Measurements from ENCODE around the gene AIRE. TPM values are rescaled to one million over a fixed set of nuclear protein-coding genes. Genes with fewer than 3 reads are reported as not detected.

AIRE gene
- polyA plus RNA-seq, 6 donors from 2014 or later: 0.34 to 1.7 (median 0.77) TPM

DNA sequence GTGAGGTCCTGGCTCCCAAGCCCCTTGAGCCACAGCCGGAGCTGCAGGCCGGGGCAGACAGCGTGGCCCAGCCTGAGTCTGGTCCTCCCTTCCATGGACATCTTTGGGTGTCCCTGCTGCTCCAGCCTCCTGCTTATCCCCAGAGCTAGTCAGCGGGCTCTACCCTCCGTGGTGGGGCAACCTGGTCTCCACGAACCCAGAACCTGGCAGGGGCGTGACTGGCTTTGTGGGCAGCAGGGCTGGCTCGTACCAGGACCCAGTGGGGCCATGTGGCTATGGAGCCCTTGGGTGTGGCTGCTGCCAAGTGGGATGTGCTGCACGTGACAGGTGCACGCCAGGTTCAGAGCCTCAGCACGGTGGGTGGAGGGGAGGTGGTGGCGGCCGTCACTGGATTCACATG is 35.2 kb downstream of the AIRE start:
- Mint-ChIP-seq H3K4me3 (no peak overlapping the region), H3K36me3 (peaks cover 0 to 7% of the 10 kb centered on the region in 2 donors), H3K9me3 (no peaks in the 10 kb centered on the region), H3K27ac (no peak overlapping the region), H3K4me1 (peaks cover 0 to 4% (median 0%) of the 10 kb centered on the region in 3 donors), H3K27me3 (no peaks in the 10 kb centered on the region)
- DNase-seq: no peak
- ATAC-seq (ENCODE audit: low read depth in 2 of 2): no peak

DNA sequence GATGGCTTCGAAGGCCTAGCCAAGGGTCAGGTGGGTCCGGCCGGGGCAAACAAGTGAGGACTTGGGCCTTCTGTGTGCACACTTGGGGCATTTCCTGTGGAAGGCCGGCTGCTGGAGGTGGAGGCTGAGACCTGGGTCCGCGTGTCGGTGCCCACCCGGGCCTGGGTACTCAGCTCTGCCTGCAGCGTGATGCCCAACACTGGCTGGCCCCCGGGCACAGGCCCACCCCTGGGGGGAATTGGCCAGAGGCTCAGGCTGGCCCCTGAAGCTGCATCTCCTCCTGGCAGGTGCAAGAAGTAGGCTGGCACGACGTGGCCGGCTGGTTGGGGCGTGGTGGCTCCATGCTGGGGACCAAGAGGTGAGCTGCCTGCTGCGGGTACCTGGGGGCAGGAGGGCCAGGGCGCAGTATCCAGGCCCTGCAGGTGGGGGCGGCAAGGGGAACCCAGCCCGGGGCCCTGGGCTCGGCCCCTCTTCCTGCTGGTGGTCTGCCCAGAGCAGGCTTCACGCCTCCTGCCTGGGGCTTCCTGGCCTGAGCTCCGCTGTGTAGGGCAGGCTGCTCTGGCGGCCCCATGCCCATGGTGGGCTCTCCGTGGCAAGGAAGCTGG is 36.3 kb downstream of the AIRE start:
- Mint-ChIP-seq H3K36me3 (no peaks in the 10 kb centered on the region), H3K27ac (peak overlapping the region in 1 of 6 donors; percentile 76), H3K4me1 (no peaks in the 10 kb centered on the region), H3K9me3 (no peaks in the 10 kb centered on the region), H3K4me3 (no peak overlapping the region), H3K27me3 (no peaks in the 10 kb centered on the region)
- no peak for DNase-seq
- ATAC-seq (ENCODE audit: low read depth in 2 of 2): no peak

DNA sequence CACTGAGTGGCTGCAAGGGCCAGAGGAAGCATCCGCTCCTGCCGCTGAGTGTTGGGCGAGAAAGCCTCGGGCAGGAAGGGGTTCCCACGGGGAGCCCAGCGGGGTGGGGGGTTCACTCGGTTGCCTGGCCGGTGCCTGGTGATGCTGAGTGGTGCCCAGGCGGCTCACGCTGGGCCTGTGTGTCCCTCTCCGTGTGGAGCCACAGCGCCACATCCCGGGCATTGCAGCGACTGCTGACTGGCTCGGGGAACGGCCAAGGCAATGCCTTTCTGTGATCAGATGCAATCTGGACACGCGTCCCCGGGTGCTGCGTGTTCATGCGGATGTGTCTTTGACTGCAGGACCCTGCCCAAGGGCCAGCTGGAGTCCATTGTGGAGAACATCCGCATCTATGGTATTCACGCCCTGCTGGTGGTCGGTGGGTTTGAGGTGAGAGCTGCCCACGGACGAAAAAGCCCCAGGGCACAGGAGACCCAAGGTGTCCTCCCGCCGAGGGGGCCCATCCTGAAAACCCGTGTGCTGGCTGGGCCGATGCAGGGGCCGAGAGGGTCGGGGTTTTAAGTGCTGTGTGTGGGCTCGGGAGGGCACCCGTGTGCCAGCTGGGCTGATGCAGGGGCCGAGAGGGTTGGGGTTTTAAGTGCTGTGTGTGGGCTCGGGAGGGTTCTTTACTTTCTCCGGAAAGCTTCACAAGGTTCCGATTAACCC is 37.1 kb downstream of the AIRE start:
- ATAC-seq (ENCODE audit: low read depth in 2 of 2) (no peak), DNase-seq (no peak)
- no peaks in the 10 kb centered on the region for H3K9me3 Mint-ChIP-seq
- no peaks in the 10 kb centered on the region for H3K27me3 Mint-ChIP-seq
- H3K4me1 Mint-ChIP-seq: no peaks in the 10 kb centered on the region
- no peak overlapping the region for H3K4me3 Mint-ChIP-seq
- peak overlapping the region in 5 of 6 donors; percentile 21 to 76 (median 51) for H3K27ac Mint-ChIP-seq
- H3K36me3 Mint-ChIP-seq: no peaks in the 10 kb centered on the region

DNA sequence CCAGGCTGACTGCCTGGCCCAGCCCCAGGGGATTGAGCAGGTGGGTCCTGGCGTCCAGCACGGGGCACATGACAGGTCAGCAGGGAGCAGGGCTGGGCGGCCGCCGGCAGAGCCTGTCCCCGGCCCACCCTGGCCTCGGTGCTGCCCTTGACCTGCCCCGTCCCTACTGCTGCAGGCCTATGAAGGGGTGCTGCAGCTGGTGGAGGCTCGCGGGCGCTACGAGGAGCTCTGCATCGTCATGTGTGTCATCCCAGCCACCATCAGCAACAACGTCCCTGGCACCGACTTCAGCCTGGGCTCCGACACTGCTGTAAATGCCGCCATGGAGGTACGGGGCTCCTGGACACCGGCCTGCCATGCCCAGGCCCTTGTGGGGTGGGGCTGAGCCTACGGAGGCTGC is 37.9 kb downstream of the AIRE start:
- ATAC-seq (ENCODE audit: low read depth in 2 of 2) (no peak), DNase-seq (no peak)
- peaks cover 0 to 5% (median 0%) of the 10 kb centered on the region in 3 donors for H3K4me1 Mint-ChIP-seq
- no peak overlapping the region for H3K27ac Mint-ChIP-seq
- no peaks in the 10 kb centered on the region for H3K9me3 Mint-ChIP-seq
- H3K27me3 Mint-ChIP-seq: no peaks in the 10 kb centered on the region
- H3K4me3 Mint-ChIP-seq: peak overlapping the region in 1 of 8 donors; percentile 52
- no peaks in the 10 kb centered on the region for H3K36me3 Mint-ChIP-seq

DNA sequence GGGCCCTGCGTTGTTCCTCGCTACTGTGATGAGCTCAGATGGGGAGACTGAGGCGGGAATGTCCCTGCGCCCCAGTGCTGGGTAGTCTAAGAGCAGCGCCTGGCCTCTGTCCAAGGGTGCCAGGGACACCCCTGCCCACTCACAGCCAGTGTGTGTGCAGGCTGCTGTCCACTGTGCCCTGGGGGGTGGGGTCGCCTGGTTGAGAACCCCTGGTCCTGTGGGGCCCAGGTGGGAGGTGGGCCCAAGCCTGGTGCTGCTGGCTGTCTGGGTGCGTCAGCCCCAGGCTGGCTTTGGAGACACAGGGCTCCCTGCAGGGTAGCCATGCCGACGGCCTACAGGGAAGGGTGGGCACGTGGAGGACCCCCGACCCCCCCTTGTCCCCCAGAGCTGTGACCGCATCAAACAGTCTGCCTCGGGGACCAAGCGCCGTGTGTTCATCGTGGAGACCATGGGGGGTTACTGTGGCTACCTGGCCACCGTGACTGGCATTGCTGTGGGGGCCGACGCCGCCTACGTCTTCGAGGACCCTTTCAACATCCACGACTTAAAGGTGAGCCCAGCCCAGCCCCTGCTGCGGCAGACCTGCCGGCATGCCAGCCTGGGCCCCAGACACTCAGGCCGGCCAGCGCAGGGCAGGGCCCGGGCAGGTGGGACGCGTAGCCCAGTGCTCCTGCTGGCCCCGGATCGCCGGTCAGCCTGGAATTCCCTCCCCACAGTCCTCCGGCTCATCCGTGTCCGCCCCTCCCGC is 38.6 kb downstream of the AIRE start:
- peaks cover 0 to 6% (median 0%) of the 10 kb centered on the region in 3 donors for H3K4me1 Mint-ChIP-seq
- no peak overlapping the region for H3K27ac Mint-ChIP-seq
- DNase-seq: no peak
- no peaks in the 10 kb centered on the region for H3K27me3 Mint-ChIP-seq
- H3K4me3 Mint-ChIP-seq: no peak overlapping the region
- no peaks in the 10 kb centered on the region for H3K36me3 Mint-ChIP-seq
- no peaks in the 10 kb centered on the region for H3K9me3 Mint-ChIP-seq
- no peak for ATAC-seq (ENCODE audit: low read depth in 2 of 2)

DNA sequence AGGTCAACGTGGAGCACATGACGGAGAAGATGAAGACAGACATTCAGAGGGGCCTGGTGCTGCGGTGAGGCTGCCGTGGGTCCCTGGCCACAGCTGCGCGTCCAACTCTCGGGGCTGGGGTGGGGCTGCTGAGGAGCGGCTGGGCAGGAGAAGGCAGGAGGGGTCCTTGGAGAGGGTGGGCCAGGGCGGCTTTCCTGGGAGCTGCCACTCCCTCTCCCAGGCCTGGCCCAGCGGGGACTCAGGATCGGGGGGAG is 39.1 kb downstream of the AIRE start:
- H3K36me3 Mint-ChIP-seq: no peaks in the 10 kb centered on the region
- no peak for DNase-seq
- H3K27me3 Mint-ChIP-seq: no peaks in the 10 kb centered on the region
- no peaks in the 10 kb centered on the region for H3K9me3 Mint-ChIP-seq
- H3K4me1 Mint-ChIP-seq: peaks cover 0 to 6% (median 0%) of the 10 kb centered on the region in 3 donors
- H3K4me3 Mint-ChIP-seq: no peak overlapping the region
- no peak overlapping the region for H3K27ac Mint-ChIP-seq
- ATAC-seq (ENCODE audit: low read depth in 2 of 2): no peak

DNA sequence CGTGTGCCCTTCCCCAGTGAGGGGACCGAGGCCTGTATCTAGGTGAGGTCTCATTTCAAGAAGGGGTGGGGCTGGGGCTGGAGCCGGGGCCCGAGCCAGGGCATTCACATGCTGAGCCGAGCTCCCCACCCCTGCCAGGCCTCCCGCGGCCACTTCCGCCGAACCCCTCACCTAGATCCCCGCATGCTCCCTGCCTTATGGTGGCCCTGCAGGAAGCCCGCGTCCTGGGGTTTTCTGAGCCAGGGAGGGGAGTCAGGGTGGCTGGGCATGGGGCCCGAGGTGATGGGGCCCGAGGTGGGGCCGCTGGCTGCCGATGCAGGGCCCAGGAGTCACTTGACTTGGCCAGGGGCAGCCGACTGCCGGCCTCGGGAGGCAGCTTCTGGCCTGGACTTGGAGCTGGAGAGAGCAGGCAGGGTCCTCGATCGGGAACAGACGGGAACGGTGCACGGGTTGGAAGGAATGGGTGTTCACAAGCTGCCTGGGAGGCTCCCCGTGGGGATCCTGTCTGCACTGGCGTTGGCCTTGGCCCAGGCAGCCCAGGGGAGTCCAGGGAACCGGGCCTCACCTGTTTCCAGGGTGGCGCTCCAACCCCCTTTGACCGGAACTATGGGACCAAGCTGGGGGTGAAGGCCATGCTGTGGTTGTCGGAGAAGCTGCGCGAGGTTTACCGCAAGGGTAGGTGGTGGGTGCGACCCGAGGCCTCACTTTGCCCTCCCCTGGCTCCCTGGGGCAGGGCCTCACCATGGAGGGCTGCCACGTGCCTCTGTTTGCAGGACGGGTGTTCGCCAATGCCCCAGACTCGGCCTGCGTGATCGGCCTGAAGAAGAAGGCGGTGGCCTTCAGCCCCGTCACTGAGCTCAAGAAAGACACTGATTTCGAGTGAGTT is 40.0 kb downstream of the AIRE start:
- no peak for DNase-seq
- Mint-ChIP-seq H3K4me3 (no peak overlapping the region), H3K36me3 (no peaks in the 10 kb centered on the region), H3K9me3 (no peaks in the 10 kb centered on the region), H3K27me3 (no peaks in the 10 kb centered on the region), H3K4me1 (peaks cover 0 to 6% (median 0%) of the 10 kb centered on the region in 3 donors), H3K27ac (peak overlapping the region in 1 of 6 donors; percentile 18)
- no peak for ATAC-seq (ENCODE audit: low read depth in 2 of 2)

DNA sequence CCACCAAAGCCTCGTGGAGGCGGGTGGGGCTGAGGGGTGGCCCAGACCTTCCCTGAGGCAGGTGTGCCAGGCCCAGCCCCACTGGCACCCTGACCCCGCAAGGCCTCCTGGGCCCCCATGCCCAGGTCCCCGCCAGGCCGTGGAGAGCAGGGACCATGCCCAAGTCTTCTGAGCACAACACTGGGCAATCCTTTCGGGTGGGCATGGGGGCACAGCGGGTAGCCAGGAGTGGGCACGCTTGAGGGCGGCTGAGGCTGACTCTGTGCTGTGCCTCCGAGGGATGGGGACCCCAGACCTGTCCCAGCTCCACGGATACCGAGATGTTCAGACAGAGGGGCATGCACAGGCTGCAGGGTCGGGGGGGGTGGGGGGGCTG is 40.6 kb downstream of the AIRE start:
- Mint-ChIP-seq H3K4me1 (peaks cover 0 to 6% (median 0%) of the 10 kb centered on the region in 3 donors), H3K36me3 (no peaks in the 10 kb centered on the region), H3K9me3 (no peaks in the 10 kb centered on the region), H3K27ac (peak overlapping the region in 1 of 6 donors; percentile 18), H3K4me3 (no peak overlapping the region), H3K27me3 (no peaks in the 10 kb centered on the region)
- DNase-seq: no peak
- ATAC-seq (ENCODE audit: low read depth in 2 of 2): no peak

DNA sequence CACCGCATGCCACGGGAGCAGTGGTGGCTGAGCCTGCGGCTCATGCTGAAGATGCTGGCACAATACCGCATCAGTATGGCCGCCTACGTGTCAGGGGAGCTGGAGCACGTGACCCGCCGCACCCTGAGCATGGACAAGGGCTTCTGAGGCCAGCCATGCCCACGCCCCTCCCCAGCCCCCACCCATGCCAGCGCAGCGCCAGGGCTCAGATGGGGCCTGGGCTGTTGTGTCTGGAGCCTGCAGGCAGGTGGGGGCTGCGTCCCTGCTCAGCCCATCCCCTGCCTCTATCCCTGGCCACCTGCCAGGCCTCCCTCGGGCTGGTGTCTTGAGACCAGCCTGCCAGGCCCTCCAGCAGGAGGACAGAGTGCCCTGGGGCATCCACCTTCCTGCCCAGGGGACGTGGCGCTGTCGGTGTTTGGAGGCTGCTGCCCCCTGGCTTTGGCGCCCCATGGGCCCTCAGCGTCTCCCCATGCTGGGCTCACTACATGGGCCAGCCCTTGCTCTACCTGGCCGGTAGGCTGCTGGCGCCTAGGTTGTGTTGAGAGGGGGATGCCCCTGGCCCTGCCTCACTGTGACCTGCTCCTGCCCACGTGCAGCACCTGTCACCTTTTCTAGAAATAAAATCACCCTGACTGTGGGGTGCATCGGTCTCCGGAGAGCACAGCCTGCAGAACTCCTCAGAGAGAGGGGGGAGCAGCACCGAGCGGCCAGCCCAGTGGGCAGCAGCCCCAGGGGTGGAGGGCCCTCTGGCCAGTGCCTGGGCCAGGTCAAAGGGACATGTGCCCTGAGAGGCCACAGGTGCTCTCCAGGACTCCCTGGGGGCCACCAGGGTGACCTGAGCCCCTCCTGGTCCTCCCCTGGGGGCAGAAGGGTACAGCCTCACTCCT is 41.3 kb downstream of the AIRE start:
- H3K4me3 Mint-ChIP-seq: no peak overlapping the region
- DNase-seq (no peak), ATAC-seq (ENCODE audit: low read depth in 2 of 2) (peak in 1 of 2 donors; percentile 13)
- no peaks in the 10 kb centered on the region for H3K9me3 Mint-ChIP-seq
- H3K27me3 Mint-ChIP-seq: no peaks in the 10 kb centered on the region
- no peaks in the 10 kb centered on the region for H3K36me3 Mint-ChIP-seq
- H3K27ac Mint-ChIP-seq: peak overlapping the region in 1 of 6 donors; percentile 28
- H3K4me1 Mint-ChIP-seq: peaks cover 0 to 6% (median 0%) of the 10 kb centered on the region in 3 donors

DNA sequence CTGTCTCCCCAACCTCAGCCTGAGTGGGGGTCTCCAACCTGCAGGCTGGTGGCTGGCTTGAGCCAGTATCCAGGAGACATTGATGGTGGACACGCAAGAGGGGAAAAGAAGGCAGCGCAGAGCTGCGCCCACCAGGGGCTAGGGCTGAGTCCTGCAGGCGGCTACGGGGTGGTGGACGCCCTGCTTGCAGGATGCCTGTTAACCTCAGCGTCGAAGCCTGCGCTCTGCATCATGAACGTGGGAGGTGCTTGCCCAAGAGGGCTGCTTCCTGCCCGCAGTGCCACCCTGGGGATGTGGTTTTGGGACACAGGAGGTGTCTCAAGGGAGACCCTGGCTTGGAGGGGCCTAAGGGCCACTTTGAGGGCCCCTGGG is 41.9 kb downstream of the AIRE start:
- ATAC-seq (ENCODE audit: low read depth in 2 of 2): no peak
- DNase-seq: no peak
- peak overlapping the region in 1 of 6 donors; percentile 53 for H3K27ac Mint-ChIP-seq
- peaks cover 0 to 6% (median 0%) of the 10 kb centered on the region in 3 donors for H3K4me1 Mint-ChIP-seq
- no peaks in the 10 kb centered on the region for H3K36me3 Mint-ChIP-seq
- no peaks in the 10 kb centered on the region for H3K27me3 Mint-ChIP-seq
- H3K9me3 Mint-ChIP-seq: no peaks in the 10 kb centered on the region
- H3K4me3 Mint-ChIP-seq: no peak overlapping the region

DNA sequence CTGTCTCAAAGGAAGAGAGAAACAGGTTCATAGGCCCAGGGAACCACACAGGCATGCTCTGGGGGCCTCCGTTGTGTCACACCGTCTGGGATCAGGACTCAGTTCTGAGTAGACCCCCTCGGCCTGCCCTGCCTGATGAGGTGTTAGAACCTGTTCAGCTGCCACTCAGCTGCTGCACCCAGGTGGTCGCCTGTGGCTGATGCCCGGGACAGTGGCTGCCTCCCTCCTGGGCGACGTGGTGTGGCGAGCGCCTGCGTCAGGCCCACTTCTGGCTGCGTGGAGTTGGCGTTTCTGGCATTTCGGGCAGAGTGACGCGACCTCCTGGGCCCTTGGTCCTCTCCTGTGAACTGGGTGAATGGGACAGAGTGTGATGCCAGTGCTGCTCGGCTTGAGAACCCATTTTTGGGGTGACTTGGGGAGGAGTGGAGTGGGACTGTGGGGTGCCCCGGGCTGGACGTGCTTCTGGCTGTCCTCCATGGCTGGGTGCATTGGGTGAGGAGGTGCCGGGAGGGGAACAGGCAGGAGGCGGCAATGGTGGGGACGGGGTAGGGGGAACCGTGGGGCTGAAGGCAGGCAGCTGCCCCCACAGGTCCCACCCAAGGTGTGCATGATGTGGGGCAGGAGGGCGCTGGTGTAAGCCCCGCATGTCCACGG is 42.7 kb downstream of the AIRE start:
- Mint-ChIP-seq H3K27me3 (no peaks in the 10 kb centered on the region), H3K9me3 (no peaks in the 10 kb centered on the region), H3K4me3 (no peak overlapping the region), H3K4me1 (peaks cover 0 to 6% (median 0%) of the 10 kb centered on the region in 3 donors), H3K27ac (peak overlapping the region in 3 of 6 donors; percentile 49 to 90 (median 53)), H3K36me3 (no peaks in the 10 kb centered on the region)
- ATAC-seq (ENCODE audit: low read depth in 2 of 2) (no peak), DNase-seq (no peak)

DNA sequence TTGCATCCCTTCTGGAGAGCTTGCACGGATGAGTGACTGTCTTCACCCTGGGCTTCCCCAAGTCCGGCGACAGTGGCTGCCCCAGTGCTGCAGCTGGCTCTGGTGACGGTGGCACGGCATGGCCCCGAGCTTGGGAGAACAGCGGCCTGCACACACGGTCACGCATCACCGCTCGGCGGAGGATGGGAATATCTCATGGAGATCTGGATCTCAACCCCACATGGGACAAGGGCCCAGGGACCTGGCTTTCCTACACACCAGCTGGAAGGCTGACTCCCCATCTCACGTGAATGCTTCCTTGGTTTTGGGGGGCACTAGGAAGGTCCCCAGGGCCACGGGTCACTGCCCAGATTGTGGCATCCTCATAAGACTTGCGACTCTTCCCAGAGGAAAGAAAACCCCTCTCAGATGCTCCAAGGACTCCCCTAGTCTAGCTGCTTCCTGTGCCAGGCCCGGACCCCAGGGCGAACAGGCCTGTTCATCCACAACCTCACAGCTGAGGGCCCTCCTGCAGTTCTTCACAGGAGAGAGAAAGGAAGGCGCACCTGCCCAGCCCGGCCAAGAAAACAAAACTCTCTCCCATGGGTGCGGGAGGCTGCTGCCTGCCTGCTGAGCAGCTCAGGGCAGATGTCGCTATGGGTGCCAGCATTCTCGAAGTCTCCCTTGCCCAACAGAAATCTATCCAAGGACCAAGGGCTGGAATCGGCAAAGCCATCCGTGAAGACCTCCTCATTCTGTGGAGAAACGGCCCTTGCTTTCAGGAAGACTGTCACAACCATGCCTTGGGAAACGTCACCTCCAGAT is 43.6 kb downstream of the AIRE start:
- no peak overlapping the region for H3K4me3 Mint-ChIP-seq
- H3K4me1 Mint-ChIP-seq: peaks cover 0 to 6% (median 0%) of the 10 kb centered on the region in 3 donors
- ATAC-seq (ENCODE audit: low read depth in 2 of 2): no peak

More for the DNA sequence above, 43.6 kb downstream of the AIRE start:
- DNase-seq: no peak
- Mint-ChIP-seq H3K27me3 (no peaks in the 10 kb centered on the region), H3K9me3 (no peaks in the 10 kb centered on the region), H3K36me3 (no peaks in the 10 kb centered on the region), H3K27ac (peak overlapping the region in 5 of 6 donors; percentile 30 to 70 (median 49))

Measured in naive B cell (primary cell).